NCI-H2196 (cell line): Measurements from ENCODE around the gene JADE1.

Experiments
- DNase-seq: peaks from one replicate; lab custom pipeline; 2025; ENCODE audit not compliant: unreplicated experiment; lab: John Stamatoyannopoulos, UW

JADE1 gene

DNA sequence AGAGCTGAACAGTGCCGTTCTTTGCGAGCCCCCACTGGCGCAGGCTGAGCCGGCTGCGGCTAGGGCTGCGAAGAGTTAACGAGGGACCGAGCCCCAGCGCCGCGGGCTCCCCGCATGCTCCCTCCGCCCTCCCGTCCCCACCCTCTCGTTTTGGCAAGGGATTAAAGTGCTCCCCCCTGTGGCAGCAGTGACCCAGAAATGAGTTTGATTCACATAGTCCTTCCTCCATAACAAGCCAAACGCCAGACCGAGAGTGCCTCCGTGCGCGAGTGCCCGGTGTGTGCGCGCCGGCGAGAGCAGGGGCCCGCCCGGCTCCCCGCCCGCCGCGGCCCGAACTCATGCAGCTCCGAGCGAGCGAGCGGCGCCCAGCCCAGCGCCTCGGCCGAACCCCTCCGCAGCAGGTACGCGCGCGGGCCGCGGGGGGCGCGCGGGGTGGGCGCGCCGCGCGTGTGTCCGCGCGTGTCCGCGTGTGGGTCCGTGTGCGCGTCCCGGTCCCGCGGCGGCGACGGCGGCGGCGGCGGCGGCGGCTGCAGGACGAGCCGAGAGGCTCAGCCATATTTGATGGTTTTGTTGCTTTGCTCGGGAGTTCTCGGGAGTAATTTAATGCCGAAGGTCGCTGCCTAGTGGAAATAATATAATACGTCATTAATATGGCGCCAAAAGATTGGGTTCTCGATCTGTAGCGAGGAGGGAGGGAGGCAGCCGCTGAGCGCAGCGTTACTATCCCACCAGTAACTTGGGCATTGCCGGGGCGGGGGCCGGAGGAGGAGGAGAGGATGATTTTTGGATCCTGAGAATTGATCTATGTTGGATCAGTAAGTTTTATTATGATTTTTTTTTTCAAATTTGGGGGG lies at the start of gene JADE1:
Gene JADE1, plus strand, starts transcription at position 224 of the 854 bp plus-strand sequence. CDS start 22,059 bp downstream, outside the sequence.
- peak; percentile 81 for DNase-seq

DNA sequence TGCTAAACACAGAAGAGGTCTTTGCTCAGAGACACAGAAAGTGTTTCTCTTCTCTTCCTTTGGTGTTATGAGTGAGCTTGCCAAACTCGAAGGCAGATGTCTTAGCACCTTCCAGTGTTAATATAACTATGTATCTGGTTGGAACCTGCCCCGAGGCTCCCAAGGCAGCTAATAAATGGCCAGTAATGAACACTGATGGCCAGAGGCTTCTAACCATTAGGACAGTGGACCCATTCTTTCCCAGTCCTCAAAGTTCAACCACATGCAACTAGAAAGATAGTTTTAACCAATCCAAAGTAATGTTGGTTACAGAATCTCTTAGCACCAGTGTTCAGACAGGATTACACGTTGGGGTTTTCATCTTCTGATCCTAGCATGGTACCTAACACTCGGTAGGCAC lies 42.7 kb upstream of the JADE1 start:
- no peak for DNase-seq

DNA sequence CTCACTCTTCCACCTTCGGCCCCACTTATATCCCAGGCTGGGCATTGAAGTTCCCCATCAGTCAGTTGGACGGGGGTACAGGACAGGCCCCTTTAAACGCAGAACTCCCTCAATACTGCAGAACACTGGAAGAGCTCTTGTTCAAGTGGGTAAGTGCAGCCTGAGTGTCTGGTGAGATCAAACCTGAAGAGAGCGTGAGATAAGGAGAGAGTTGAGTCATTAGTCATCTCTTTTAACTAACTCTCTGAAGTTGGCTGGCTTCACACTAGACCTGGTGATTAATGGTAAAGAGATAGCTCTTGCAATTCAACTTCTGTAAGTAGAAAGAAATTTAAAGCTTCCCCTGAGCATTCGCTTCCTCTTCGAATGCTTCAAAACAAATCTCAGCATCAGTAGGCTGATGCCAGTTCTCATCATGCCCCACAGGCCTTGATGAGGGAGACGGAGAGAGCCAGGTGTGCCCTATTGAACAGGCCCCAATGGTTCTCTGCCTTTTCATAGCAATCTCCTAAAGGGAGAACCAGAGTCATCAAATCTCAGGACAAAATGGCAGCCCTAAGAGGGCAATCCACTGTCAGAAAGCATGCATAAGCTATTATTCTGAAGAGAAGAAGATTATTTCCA lies 41.0 kb upstream of the JADE1 start:
- no peak for DNase-seq

DNA sequence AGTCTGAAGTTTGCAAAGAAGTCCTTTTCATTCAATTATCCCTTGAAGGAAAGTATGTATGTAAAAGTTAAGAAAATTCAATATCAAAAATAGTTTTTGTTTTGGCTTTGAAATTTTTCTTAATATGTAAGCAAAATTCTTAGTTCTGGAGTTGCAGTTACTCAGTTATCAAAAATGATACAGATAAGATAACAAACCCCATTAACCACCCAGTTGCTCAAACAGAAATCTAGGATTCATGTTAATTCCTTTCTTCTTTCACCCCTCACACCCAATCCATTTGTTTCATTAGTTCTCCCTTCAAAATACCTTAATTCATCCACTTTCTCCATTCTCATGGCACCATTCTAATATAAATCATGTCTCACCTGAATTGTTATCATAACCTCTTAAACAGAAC lies 40.5 kb upstream of the JADE1 start:
- no peak for DNase-seq

DNA sequence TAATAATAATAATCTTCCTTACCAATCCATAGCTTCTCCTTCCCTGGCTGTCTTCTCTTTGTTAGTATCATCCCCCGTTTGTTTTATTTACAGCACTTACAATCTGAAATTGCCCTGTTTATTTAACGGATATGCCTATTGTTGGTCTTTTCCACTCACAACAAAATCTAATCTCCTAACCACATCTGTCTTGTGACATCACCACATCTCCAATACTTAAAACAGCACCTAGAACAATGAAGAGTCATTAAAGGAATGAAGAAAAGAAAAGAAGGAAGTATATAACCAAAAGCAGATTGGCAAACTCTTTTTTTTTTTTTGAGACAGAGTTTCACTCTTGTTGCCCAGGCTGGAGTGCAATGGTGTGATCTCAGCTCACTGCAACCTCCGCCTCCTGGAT lies 38.7 kb upstream of the JADE1 start:
- no peak for DNase-seq

DNA sequence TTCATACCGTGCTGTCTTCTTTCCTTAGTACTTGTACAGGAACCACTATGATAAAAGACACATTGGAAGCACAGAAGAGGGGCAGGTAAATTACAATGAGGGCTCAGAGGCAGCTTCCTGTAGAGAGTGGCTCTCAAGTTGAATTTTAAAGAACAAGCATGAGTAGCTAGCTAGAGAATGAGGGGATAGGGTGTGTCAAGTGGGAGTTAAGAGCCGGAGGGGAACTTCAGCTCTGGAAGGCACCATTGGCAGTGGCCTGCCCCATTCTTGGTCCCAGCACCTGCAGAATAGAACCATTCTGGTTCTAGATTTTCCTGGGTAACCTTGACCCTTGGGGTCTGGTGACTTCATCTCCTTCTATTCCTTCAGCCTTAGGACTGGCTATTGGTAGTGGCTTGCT lies 34.0 kb upstream of the JADE1 start:
- no peak for DNase-seq

DNA sequence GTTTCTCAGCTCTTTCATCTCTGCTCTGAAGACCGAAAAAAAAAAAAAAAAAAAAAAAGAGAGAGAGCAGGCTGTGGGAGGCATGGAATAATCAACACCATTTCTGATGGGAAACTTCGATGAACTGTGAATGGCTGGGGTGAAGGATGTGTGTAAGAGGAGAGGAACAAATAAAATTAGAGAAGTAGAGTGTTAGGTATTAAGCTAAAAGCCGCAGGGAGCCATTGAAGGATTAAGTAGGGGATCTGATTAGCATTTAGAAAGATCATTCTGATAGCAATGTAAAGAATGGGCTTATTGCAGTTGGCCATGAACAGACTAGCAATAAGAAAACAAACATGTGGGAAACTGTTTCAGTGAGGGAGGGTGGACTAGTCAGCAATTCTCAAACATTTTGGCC lies 33.6 kb upstream of the JADE1 start:
- DNase-seq, result no peak

DNA sequence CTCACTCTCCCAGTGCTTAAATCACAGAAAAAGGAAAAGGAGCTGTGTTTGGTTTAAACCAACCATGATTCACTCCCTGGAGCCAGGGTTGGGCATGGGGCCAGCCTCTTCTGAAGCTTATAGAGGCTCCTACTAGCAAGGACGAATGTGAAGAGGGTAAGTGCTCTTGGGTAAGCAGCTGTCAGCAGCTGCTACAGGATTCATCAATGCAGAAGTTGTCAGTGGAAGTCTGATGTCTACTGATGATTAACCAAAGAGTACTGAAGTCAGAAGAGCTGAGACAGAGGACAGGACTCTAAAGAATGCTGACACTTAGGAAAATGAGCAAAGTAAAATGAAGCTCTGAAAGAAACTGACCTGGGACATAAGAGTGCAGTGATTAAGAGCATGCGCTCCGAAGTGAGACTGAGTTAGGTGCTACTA lies 32.7 kb upstream of the JADE1 start:
- DNase-seq, result peak; percentile 31

DNA sequence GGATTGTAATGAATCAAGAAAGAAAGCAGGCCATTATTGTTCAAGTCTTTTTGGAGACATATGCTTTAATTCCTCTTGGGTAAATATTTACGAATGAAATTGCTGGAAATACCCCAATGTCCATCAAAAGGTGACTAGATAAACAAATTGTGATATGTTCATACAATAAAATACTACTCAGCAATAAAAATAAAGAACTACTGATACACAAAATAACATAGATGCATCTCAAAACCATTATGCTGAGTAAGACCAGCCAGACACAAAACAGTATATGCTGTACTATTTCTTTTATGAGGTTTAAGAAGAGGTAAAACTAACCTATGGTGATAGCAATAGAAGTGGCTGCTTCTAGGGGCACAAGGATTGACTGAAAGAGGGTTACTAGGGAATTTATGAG lies 28.8 kb upstream of the JADE1 start:
- DNase-seq, result no peak

DNA sequence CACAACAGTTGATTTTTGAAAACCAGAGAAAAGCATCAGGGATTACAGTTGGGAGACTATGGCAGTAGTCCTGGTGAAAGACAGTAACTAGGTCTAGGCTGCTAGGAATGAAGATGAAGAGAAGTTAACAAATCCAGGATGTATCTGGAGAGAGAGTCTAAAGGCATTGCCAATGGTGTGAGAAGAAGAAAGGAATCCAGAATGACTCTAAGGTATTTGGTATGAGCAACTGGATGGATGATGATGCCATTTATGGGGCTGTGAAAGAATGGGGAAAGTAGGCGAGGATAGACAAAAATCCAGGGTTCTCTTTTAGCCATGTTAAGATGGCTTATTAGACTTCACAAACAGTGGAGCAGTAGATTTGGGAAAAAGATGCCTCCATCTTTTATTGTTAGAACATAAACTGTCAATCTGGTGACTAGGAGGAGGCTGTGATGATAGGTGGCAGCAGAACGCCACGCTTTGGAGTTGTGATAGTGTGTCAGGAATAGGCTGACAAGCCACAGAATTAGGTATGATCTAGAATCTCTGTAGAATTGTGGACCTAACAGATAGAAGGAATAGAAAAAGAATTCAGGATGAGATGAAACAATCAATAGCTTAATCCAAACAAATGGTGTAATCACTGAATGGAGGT lies 27.3 kb upstream of the JADE1 start:
- no peak for DNase-seq

DNA sequence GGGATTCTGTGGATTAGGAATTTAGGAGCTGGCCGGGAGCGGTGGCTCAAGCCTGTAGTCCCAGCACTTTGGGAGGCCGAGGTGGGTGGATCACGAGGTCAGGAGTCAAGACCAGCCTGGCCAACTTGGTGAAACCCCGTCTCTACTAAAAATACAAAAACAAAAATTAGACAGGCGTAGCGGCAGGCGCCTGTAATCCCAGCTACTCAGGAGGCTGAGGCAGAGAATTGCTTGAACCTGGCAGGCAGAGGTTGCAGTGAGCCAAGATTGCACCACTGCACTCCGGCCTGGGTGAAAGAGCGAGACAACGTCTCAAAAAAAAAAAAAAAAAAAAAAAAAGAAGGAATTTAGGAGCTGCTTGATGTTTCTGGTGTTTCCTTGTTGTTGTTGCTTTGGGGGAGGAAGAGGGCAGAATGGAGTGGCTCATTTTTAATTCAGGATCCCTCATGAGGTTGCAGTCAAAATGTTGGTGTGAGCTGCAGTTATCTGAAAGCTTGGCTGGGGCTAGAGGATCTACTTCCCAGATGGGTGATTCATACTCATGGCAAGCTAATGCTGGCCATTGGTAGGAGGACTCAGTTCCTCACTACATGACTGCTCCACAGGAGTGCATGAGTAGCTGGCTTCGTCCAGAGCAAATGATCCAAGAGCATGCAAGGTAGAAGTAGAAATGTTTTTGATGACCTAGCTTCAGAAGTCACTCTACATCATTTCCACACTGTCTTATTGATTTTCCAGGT lies 26.5 kb upstream of the JADE1 start:
- no peak for DNase-seq

DNA sequence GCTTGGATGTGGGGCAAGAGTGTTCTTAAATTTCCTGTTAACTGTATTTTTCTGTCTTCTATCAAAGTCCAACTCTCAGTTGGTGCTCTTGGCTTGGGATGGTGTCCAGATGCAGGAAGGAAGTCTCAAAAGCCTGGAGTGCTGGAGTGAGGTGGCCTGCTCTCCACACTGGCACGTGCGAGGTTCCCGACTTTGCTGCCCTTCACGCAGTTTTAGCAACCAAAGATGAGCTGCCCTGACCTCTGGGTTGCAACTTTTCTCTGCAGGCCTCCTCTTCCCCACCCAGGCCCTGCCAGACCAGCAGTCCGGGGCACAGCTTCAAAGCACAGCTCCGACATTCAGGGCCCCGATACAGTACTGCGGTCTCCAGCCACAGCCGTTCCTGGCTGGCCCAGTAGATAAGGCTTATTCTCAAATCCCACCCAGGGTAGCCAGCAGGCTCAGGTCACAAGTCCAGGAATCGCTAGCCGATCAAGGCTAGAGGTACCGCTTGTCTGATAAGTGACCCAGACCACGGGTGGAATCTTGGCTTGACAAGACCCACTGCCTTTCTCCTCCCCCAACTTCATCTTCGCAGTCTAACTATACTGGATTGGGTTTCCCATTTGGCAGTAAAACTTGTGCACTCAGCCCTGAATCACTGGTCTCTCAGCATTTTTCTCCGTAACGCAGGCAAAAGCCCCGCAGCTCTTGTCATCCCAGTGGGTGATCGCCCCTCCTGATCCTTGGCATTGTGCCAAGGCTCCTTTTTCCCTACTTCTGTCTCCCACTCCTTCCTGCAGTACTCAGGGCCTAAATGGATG lies 21.8 kb upstream of the JADE1 start:
- DNase-seq, result no peak

DNA sequence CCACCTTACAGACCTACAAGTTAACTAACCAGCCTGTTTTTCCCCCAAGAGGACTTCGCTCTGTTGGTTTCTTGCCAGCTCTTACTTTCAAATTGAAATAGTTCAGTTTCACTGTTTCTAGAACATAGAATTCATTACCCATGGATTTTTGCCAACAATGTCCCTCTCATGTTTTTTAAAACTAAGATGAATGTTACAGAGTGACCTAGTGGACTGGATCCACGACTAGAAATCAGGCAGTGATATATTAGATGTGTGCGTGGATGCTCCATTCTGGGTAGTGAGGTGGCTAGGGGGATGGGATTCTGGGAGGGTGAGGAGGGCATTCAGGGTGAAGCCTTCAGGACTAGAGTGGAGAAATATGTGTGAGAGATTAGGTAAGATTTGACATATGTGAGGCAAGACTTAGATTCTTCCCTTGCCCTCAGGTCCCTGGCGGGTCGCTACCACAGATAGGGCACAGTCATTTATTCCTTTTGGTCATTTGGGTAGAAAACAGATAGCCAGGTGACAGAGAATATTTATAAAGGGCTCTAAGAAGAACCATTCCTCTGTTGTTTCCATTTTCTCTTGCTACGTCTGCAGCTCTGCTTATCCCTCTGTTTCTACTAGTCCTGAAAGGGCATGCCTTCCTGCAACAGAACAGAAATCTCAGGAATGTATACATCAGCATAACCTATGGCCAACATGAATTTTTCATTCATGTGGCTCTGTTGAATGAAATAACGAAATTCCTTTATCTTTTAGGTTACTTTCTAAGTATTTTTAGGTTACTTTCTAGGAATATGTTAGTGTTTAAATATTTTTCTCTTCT lies 15.4 kb upstream of the JADE1 start:
- DNase-seq, result no peak

DNA sequence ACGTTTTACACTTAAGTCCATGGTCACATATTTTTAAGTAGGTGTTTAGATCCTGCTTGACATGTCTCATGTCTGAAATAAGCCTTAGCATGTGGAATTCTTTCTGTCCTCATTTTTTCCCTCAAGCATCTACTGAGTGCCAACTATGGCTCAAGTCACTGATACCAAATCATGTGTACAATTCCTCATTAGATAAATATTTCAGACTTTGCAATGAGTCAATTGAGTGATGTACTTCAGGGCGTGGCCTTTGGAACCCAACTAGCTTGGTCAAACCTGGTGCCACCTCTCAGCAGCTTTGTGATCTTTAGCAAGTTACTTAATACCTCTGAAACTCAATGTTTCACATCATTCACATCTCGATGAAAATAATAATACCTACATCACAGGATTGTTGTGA lies 12.6 kb upstream of the JADE1 start:
- no peak for DNase-seq

DNA sequence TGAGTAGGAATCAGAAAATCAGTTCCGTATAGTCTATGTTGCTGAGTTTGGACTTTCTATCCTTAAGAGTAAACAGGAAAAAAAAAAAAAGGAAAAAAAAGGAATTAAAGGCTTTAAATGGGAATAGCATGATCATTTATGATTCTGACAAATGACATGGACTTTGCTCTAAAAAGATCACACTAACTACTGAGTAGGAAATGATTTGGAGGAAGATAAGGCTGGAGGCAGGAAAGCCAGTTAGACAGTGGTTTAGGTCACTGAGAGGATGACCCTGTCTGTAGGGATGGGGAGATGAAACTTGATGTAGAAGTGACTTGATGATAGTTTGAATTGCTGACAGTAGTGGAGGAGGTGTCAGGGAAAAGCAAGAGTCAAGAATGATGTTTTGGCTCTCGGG lies 9.2 kb upstream of the JADE1 start:
- DNase-seq, result no peak

DNA sequence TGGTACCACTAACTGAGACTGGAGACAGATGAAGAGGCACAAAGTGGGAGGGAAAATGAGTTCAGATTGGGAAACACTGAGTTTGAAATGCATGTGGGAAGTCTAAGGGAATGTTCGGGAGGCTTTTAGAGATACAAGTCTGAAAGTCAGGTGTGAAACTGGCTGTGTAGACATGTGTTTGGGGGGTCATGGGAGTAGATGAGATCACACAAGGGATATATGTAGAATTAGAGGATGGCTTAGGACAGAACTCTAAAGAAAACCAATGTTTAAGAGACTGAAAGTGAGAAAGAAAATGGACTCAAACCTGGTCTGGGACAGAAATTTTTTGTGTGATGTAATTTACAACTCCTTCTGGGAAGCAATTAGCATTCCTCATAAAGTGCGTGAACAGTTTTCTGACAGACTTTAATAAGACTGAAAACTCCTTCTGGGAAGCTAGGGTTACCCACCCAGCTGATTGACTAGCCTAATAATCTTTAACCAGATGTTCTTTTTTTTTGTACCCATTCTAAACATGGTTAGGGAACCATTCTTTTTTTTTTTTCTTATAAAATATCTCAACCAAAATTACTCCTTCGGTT lies 8.7 kb upstream of the JADE1 start:
- DNase-seq, result no peak

DNA sequence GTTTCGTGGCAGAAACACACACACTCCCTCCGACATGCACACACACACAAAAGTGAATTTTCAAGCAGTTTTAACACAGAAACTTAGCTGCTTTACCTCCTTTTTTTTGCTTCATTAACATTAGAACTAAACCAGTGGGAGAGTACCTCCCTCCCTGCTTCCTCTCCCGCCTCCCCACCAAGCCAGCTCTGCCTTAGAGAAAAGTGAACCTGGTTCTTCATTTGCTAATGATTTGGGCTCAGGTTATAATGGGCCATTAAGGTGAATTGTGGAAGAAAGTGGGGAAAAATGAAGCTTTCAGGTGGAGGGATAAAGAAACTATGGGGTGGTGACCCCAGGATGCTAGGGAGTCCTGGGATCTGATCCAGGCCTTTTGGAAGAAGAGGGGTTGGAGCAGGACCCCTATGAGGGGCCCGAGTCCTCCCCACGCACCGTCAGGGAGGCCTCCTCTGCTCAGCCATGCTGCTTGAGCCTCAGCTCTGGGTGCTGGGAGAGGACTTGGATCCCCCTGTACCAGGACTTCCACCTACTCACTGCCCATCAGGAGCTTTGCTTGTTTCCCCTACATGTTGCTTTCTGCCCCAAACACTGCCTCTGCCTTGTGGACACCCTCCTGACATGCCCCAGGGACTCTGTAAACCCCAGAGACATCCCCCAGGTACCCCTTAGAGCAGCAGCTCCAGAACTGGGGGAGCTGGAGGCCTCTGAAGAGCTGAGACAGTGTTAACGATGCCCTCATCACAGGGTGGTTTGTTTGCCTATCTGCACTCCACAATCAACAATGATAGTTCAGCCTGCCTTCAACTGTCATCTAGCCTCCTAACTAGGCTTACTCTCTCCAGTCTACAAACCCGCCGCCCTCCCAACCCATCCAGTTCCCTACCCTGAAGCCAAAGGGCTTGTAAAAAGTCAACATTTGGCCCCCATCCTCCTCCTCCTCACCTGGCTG lies 6.5 kb upstream of the JADE1 start:
- no peak for DNase-seq

DNA sequence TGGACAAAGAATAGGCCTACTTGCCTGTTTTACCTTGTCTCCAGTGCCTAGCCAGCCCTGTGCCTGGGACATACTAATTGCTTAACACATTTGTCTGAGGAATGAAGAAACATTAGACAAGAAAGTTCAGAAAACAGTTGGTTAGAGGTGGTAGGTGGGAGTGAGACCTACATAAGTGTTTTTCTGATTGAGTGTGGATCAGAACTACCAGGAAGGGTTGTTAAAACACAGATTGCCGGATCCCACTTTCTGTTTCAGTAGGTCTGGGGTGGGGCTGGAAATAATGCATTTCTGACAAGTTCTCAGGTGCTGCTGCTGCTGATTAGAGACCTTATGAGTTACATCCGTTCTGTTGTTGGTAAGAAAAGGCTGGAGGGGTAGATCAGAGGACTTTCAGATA lies 5.7 kb upstream of the JADE1 start:
- no peak for DNase-seq
